RWPE2 (cell line): ENCODE results near the gene IL17REL.

Experiments used
- ATAC-seq: fragments of 200-7000 bp; cut with Tn5 transposase; 3 replicates; pipeline ENCODE4 v1.9.1; 2021; ENCODE audit warnings: low read depth
- DNase-seq: peaks from one replicate; pipeline ENCODE4 v3.0.0-alpha.2; 2020; ENCODE audit warnings: low spot score
- H3K27ac ChIP-seq: fragments of 450-650 bp; 2 replicates; pipeline ENCODE4 v1.5.1; 2017; ENCODE audit warnings: mild to moderate bottlenecking; ENCODE audit not compliant: poor library complexity, severe bottlenecking
- H3K27me3 ChIP-seq: fragments of 250-450 bp; sonication (Bioruptor Pico); 2 replicates; pipeline ENCODE4 v1.5.1; 2021; ENCODE audit warnings: mild to moderate bottlenecking, moderate library complexity; ENCODE audit not compliant: insufficient read depth, poor library complexity, severe bottlenecking
- H3K36me3 ChIP-seq: fragments of 250-450 bp; sonication (Bioruptor Pico); 2 replicates; pipeline ENCODE4 v1.5.1; 2020; ENCODE audit warnings: low read depth, mild to moderate bottlenecking, moderate library complexity
- H3K4me1 ChIP-seq: fragments of 250-450 bp; sonication (Bioruptor Pico); 2 replicates; pipeline ENCODE4 v1.5.1; 2021; ENCODE audit warnings: mild to moderate bottlenecking, moderate library complexity; ENCODE audit not compliant: insufficient read depth, poor library complexity, severe bottlenecking
- H3K4me3 ChIP-seq: fragments of 250-450 bp; sonication (Bioruptor Pico); 2 replicates; pipeline ENCODE4 v1.5.1; 2021; ENCODE audit warnings: mild to moderate bottlenecking, moderate library complexity; ENCODE audit not compliant: severe bottlenecking
- H3K9me3 ChIP-seq: fragments of 250-450 bp; sonication (Bioruptor Pico); 2 replicates; pipeline ENCODE4 v1.5.1; 2021; ENCODE audit warnings: mild to moderate bottlenecking, moderate library complexity; ENCODE audit not compliant: severe bottlenecking
- TF ChIP-seq, protein P1 (sequence below): fragments of 450-650 bp; IDR thresholded peaks from one replicate; pipeline ENCODE4 v1.5.1; 2017; ENCODE audit warnings: mild to moderate bottlenecking, moderate library complexity; ENCODE audit not compliant: poor library complexity, severe bottlenecking

The IL17REL gene

DNA sequence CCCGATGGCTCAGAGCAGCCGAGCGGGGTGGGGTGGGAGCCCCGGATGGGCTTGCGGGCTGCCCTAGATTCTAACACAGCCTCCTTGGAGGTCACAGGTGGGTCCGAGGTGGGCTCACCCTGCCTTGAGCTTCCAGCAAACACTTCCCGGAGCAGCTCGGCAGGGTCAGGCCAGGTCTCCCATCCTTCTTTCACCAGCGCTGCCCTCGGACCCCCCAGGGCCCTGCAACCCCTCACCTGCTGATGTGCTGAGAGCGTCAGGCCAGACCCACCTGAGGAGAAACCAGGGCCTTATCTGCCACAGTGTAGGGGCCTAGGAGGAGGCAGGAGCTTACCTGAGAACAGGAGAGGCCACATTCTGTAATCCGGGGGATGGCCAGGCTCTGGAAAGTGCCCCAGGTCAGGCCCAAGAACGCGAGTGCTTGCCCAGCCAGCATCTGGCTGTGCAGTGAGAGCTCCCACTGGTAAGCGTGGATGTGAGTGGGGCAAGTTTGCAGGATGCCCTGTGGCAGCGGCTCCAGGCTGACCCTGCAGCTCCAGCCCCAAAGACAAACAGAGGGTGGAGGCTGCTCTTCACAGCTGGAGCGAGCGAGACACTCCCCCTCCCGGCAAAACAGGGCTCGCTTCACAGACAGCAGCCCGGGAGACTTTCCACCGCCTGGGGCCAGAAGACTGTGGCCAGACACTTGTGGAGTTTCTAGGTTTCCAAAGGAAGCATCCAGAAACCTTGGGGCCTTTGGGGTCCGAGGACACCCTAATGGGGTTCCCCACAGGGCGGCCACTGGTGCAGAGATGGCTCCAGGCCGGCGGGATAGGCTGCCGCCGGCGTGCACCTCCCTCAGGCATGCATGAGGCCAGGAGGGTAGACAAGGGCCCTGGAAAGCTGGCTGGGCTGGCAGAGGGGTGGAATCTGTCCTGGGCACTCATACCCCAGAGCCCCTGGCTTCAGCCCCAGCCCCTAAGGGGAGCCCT, at the start of gene IL17REL:
Gene IL17REL, minus strand, starts transcription at position 555 of the 971 bp plus-strand sequence. Its CDS starts 119 bp downstream, at position 436.
- H3K27ac ChIP-seq: no peak within 1 kb of the TSS
- DNase-seq (peak; percentile 64), ATAC-seq (no peak)

DNA sequence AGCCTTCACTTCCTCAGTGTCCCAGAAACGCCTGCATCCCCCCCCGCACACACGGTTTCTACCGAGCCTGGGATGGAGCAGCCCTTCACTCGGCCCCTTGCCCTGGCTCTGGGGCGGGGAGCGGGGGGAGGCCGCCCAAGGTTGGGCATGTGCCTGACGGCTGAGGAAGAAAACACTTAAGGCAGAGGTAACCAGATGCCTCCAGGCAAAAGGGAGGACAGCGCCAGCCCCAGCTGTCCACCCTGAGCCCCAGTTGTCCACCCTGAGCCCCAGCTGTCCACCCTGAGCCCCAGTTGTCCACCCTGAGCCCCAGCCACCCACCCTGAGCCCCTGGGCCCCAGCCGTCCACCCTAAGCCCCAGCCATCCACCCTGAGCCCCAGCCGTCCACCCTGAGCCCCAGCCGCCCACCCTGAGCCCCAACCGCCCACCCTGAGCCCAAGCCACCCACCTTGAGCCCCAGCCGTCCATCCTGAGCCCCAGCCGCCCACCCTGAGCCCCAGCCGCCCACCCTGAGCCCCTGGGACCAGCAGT, 49.3 kb upstream of the IL17REL start:
- TF ChIP-seq, protein P1, sequence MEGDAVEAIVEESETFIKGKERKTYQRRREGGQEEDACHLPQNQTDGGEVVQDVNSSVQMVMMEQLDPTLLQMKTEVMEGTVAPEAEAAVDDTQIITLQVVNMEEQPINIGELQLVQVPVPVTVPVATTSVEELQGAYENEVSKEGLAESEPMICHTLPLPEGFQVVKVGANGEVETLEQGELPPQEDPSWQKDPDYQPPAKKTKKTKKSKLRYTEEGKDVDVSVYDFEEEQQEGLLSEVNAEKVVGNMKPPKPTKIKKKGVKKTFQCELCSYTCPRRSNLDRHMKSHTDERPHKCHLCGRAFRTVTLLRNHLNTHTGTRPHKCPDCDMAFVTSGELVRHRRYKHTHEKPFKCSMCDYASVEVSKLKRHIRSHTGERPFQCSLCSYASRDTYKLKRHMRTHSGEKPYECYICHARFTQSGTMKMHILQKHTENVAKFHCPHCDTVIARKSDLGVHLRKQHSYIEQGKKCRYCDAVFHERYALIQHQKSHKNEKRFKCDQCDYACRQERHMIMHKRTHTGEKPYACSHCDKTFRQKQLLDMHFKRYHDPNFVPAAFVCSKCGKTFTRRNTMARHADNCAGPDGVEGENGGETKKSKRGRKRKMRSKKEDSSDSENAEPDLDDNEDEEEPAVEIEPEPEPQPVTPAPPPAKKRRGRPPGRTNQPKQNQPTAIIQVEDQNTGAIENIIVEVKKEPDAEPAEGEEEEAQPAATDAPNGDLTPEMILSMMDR: no peak
- no peak overlapping the region for H3K4me3 ChIP-seq
- no peaks in the 10 kb centered on the region for H3K9me3 ChIP-seq
- peaks cover 22% of the 10 kb centered on the region for H3K27me3 ChIP-seq
- H3K27ac ChIP-seq: no peak overlapping the region
- H3K36me3 ChIP-seq: no peaks in the 10 kb centered on the region
- DNase-seq: no peak
- H3K4me1 ChIP-seq: no peaks in the 10 kb centered on the region
- no peak for ATAC-seq

More for the DNA sequence above, at the start of gene IL17REL:
- H3K27me3 ChIP-seq: peaks cover 37% of the 10 kb centered on the region
- no peaks in the 10 kb centered on the region for H3K36me3 ChIP-seq
- peaks cover 7% of the 10 kb centered on the region for H3K4me1 ChIP-seq
- no peaks in the 10 kb centered on the region for H3K9me3 ChIP-seq
- no peak within 1 kb of the TSS for H3K4me3 ChIP-seq
- TF ChIP-seq, protein P1: no peak

DNA sequence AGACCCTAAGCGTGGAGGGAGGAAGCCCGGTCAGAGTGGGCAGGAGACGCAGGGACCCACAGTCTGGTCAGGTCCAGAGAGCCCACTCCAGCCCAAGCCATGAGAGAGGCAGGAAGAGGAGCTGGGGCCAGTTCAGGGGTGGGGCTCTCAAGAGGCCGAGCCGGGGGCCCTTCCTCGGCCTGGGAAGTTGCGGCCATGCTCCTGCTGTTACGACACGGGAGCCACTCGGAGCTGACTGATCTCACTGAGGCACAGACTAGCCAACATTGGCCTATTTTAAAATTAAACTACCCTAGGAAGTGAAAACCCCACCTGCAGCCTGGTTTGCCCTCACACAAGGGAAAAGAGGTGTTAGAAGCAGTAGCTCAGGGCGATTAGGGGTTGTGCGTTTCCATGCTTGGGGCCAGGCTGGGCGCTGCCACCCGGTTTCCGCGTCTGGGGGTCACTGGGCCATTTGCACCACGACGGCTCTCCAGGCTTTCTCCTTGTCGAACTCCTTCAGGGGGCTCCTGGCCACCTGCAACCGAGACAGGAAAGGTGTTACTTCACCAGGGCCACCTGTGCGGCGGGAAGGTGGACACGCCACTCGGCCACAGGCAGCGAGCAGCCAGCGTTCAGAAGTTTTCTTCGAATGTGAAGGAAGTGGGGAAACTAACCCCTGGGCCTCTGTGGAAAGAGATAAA, 48.7 kb upstream of the IL17REL start:
- Histone ChIP-seq H3K27me3 (peaks cover 22% of the 10 kb centered on the region), H3K9me3 (no peaks in the 10 kb centered on the region), H3K4me1 (no peaks in the 10 kb centered on the region), H3K4me3 (no peak overlapping the region), H3K27ac (no peak overlapping the region), H3K36me3 (no peaks in the 10 kb centered on the region)
- no peak for DNase-seq
- TF ChIP-seq, protein P1: no peak
- ATAC-seq: no peak

DNA sequence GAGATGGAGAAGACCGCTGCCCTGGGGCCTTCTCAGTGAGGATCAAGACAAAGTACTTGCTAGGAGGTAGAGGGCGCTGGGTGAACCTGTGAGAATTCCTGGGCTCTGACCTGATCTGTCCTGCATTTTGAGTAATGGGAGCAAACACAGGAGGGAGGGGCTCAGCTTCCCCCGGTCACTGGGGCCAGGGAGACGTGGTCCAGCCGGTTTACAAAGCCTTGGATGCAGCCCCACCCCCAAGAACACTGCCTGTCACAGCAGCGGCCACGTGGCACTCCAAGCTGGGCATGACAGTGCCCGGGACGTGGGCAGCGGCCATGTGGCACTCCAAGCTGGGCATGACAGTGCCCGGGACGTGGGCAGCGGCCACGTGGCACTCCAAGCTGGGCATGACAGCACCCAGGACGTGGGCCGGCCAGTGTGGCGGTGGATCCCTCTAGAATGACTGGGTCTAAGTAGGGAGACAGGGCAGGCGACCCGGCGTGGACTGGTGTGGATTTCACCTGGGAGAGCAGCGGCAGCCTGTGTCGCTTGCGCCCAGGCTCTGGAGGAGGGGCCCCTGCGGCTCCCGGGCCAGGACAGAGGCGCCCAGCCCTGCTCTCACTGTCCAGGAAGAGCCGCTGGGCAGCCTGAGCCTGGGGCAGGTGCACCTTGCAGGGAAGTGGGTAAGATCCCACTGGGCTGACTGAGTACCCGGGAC, 48.0 kb upstream of the IL17REL start:
- TF ChIP-seq, protein P1: no peak

More for the DNA sequence above, 48.0 kb upstream of the IL17REL start:
- Histone ChIP-seq H3K27ac (no peak overlapping the region), H3K9me3 (no peaks in the 10 kb centered on the region), H3K4me1 (no peaks in the 10 kb centered on the region), H3K27me3 (peaks cover 22% of the 10 kb centered on the region), H3K4me3 (no peak overlapping the region), H3K36me3 (no peaks in the 10 kb centered on the region)
- DNase-seq (no peak), ATAC-seq (no peak)
